Keratinocyte (primary cell): ENCODE measurements around the gene CRIM1. TPM values are rescaled to one million over a fixed set of nuclear protein-coding genes. Genes with fewer than 3 reads are reported as not detected.

Experiments used
- DNase-seq: peaks from one replicate; pipeline ENCODE4 v3.0.0-alpha.2; 2011; ENCODE audit warnings: low read depth, missing footprints, low spot score
- FAIRE-seq: peaks from 2 replicates; lab custom pipeline; 2011; peaks lifted over from hg19 to GRCh38; lab: Jason Lieb, UNC
- H2AFZ ChIP-seq: 2 replicates; pipeline ENCODE4 v1.6.0; 2012; ENCODE audit warnings: low read length, control low read depth, inconsistent platforms; ENCODE audit not compliant: control insufficient read depth
- H3K27ac ChIP-seq: 2 replicates; pipeline ENCODE4 v1.5.1; 2011; ENCODE audit warnings: low read length; ENCODE audit not compliant: control insufficient read depth, insufficient read depth
- H3K27me3 ChIP-seq: 3 replicates; pipeline ENCODE4 v1.6.0; 2011; ENCODE audit warnings: low read length; ENCODE audit not compliant: control insufficient read depth, insufficient read depth; ENCODE audit errors: extremely low read depth
- H3K36me3 ChIP-seq, 2 experiments: 2 replicates in 1 of 2; 3 replicates in 1 of 2; pipeline ENCODE4 v1.5.1; 2011; ENCODE audit warnings: low read length in 2 of 2, mild to moderate bottlenecking in 1 of 2; ENCODE audit not compliant: control insufficient read depth in 2 of 2, insufficient read depth in 2 of 2; ENCODE audit errors: extremely low read depth in 1 of 2
- H3K4me1 ChIP-seq: 3 replicates; pipeline ENCODE4 v1.5.1; 2011; ENCODE audit warnings: low read length; ENCODE audit not compliant: control insufficient read depth, insufficient read depth; ENCODE audit errors: extremely low read depth
- H3K4me2 ChIP-seq: 3 replicates; pipeline ENCODE4 v1.6.0; 2011; ENCODE audit warnings: low read depth, low read length; ENCODE audit not compliant: control insufficient read depth, insufficient read depth; ENCODE audit errors: extremely low read depth
- H3K4me3 ChIP-seq, 3 experiments: fragments of 200-600 bp in 1 of 3; sonication (generic) in 1 of 3; 2 replicates in 2 of 3; 3 replicates in 1 of 3; pipeline ENCODE4 v1.5.1; 2011 to 2016; ENCODE audit warnings: low read length in 3 of 3, mild to moderate bottlenecking in 3 of 3, control low read depth in 2 of 3, inconsistent platforms in 1 of 3, low read depth in 1 of 3, mixed read lengths in 1 of 3, mixed run types in 1 of 3, moderate library complexity in 1 of 3; ENCODE audit not compliant: control insufficient read depth in 2 of 3, insufficient read depth in 2 of 3; ENCODE audit errors: extremely low read depth in 1 of 3
- H3K79me2 ChIP-seq: 2 replicates; pipeline ENCODE4 v1.6.0; 2012; ENCODE audit warnings: low read length; ENCODE audit not compliant: control insufficient read depth, insufficient read depth
- H3K9ac ChIP-seq: 3 replicates; pipeline ENCODE4 v1.6.0; 2011; ENCODE audit warnings: low read length; ENCODE audit not compliant: control insufficient read depth, insufficient read depth; ENCODE audit errors: extremely low read depth
- H3K9me1 ChIP-seq: 3 replicates; pipeline ENCODE4 v1.6.0; 2011; ENCODE audit warnings: low read length; ENCODE audit not compliant: control insufficient read depth, insufficient read depth; ENCODE audit errors: extremely low read depth
- H3K9me3 ChIP-seq: 2 replicates; pipeline ENCODE4 v1.5.1; 2012; ENCODE audit warnings: low read depth, low read length; ENCODE audit not compliant: control insufficient read depth
- H4K20me1 ChIP-seq: 3 replicates; pipeline ENCODE4 v1.6.0; 2011; ENCODE audit warnings: low read length; ENCODE audit not compliant: control insufficient read depth, insufficient read depth; ENCODE audit errors: extremely low read depth
- EZH2 ChIP-seq: IDR thresholded peaks from one replicate; pipeline ENCODE4 v1.6.1; 2012; ENCODE audit warnings: inconsistent platforms, mild to moderate bottlenecking, low read length, moderate library complexity
- dilution Hi-C: fragments of 300-500 bp; cut with MboI; formaldehyde crosslinking; loops from one replicate; pipeline ENCODE4 v1.7.0; 2020; ENCODE audit warnings: low sequenced_read_pairs; ENCODE audit not compliant: extremely low pct_ligation_motif_present
- polyA plus RNA-seq, 5 experiments: library from polyadenylated mRNA; depleted of rRNA in 3 of 5; stranded (reverse) in 3 of 5; stranded (forward) in 1 of 5; unstranded in 1 of 5; fragments of >200 nt; gene quantifications; 1 replicate in 1 of 5; 2 replicates in 3 of 5; 3 replicates in 1 of 5; pipeline versions ENCODE4 v1.2.1 to v1.2.3, GENCODE V29; 2011 to 2012; ENCODE audit warnings: missing spikeins in 2 of 5, low read depth in 1 of 5, low replicate concordance in 1 of 5
- TF ChIP-seq, protein P1 (sequence below), 3 experiments: IDR thresholded peaks in 1 of 3; conservative IDR thresholded peaks in 1 of 3; optimal IDR thresholded peaks in 1 of 3; 2 replicates in 2 of 3; 3 replicates in 1 of 3; pipeline versions ENCODE3 to v1.5.1; 2011; ENCODE audit warnings: low read length in 3 of 3, mild to moderate bottlenecking in 3 of 3, moderate library complexity in 2 of 3, control low read depth in 1 of 3, inconsistent platforms in 1 of 3; ENCODE audit not compliant: insufficient read depth in 2 of 3; ENCODE audit errors: extremely low read depth in 1 of 3

The CRIM1 gene
- polyA plus RNA-seq, 1 donor (not counting 4 experiments of a cell fraction or from before 2014, with no cell fraction given) = 98.3 TPM

DNA sequence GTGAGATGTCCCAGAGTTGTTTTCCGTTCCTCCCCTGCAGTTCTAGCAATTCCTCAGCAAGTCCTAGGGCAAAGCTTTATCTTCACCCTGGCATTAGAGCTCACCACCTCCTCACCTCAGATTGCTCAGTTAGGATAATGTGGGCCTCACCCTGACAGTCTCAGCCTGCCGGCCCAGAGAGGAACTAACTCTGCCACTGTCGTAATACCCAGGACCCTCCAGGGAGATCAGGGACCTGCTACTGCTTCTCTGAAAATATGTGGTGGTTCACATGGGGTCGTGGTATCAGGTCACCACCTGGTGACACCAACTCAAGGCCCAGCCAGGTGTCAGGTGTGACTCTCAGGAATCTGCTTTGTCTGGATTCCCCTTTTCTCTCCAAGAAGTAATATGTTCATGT, 121.7 kb downstream of the CRIM1 start:
- peak overlapping the region in 1 of 3 experiments; percentile 16 for H3K4me3 ChIP-seq
- H3K9me3 ChIP-seq = peaks cover 29% of the 10 kb centered on the region
- no peak overlapping the region for H3K4me2 ChIP-seq
- DNase-seq = no peak
- no peaks in the 10 kb centered on the region for H3K9me1 ChIP-seq
- FAIRE-seq = no peak
- TF ChIP-seq, protein P1, sequence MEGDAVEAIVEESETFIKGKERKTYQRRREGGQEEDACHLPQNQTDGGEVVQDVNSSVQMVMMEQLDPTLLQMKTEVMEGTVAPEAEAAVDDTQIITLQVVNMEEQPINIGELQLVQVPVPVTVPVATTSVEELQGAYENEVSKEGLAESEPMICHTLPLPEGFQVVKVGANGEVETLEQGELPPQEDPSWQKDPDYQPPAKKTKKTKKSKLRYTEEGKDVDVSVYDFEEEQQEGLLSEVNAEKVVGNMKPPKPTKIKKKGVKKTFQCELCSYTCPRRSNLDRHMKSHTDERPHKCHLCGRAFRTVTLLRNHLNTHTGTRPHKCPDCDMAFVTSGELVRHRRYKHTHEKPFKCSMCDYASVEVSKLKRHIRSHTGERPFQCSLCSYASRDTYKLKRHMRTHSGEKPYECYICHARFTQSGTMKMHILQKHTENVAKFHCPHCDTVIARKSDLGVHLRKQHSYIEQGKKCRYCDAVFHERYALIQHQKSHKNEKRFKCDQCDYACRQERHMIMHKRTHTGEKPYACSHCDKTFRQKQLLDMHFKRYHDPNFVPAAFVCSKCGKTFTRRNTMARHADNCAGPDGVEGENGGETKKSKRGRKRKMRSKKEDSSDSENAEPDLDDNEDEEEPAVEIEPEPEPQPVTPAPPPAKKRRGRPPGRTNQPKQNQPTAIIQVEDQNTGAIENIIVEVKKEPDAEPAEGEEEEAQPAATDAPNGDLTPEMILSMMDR (optimal IDR thresholded peaks at IDR 0.05 in 1 of 3, IDR thresholded peaks at IDR 0.05 in 1 of 3, conservative IDR thresholded peaks at IDR 0.05 in 1 of 3; ENCODE audit: extremely low read depth in 1 of 3, insufficient read depth in 2 of 3, low read length in 3 of 3) = no peak
- no peak for TF ChIP-seq EZH2
- dilution Hi-C loops = no loop called here
- H2AFZ ChIP-seq = no peak overlapping the region
- H3K27me3 ChIP-seq = no peaks in the 10 kb centered on the region
- peaks cover 25% of the 10 kb centered on the region for H3K4me1 ChIP-seq
- peaks cover 33 to 47% of the 10 kb centered on the region in 2 experiments for H3K36me3 ChIP-seq
- no peak overlapping the region for H3K9ac ChIP-seq
- peak overlapping the region; percentile 59 for H3K27ac ChIP-seq
- H3K79me2 ChIP-seq = peaks cover 18% of the 10 kb centered on the region
- H4K20me1 ChIP-seq = no peaks in the 10 kb centered on the region

DNA sequence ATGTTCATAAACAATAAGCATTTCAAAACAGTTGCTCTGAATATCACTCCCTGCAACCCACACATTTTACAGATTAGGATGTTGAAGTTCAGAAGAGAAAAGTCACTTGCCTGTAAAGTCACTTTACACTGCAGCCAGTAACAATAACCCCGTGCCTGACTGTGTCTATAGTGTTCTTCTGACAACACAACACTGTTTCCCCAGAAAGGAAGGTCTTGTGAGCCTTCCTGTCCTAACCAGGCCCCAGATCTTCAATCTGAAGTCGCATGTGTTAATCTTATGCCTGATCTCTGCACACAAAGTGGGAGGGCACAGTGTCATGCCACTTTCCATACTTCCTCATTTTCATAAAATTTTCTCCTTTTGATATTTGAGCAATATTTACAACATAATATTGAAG, 122.2 kb downstream of the CRIM1 start:
- H3K4me3 ChIP-seq = no peak overlapping the region
- H3K27ac ChIP-seq = peak overlapping the region; percentile 59
- H4K20me1 ChIP-seq = no peaks in the 10 kb centered on the region
- H3K27me3 ChIP-seq = no peaks in the 10 kb centered on the region
- H3K9ac ChIP-seq = peak overlapping the region; percentile 31
- peaks cover 25% of the 10 kb centered on the region for H3K4me1 ChIP-seq
- peaks cover 28% of the 10 kb centered on the region for H3K9me3 ChIP-seq
- dilution Hi-C loops = no loop called here
- TF ChIP-seq, protein P1 (optimal IDR thresholded peaks at IDR 0.05 in 1 of 3, IDR thresholded peaks at IDR 0.05 in 1 of 3, conservative IDR thresholded peaks at IDR 0.05 in 1 of 3; ENCODE audit: extremely low read depth in 1 of 3, insufficient read depth in 2 of 3, low read length in 3 of 3) = no peak
- TF ChIP-seq EZH2 = no peak
- H3K36me3 ChIP-seq = peaks cover 32 to 49% of the 10 kb centered on the region in 2 experiments
- H3K9me1 ChIP-seq = no peaks in the 10 kb centered on the region
- peaks cover 19% of the 10 kb centered on the region for H3K79me2 ChIP-seq
- DNase-seq = no peak
- H2AFZ ChIP-seq = no peak overlapping the region
- peak overlapping the region; percentile 44 for H3K4me2 ChIP-seq
- peak; percentile 36 for FAIRE-seq
